ENCODE results near the gene ACADSB. TPM values are rescaled to one million over a fixed set of nuclear protein-coding genes. Genes with fewer than 3 reads are reported as not detected.
A peak's percentile ranks its signal among the peaks of the same experiment; 100 is the strongest.

Gene ACADSB
- total RNA-seq, 1 donor from 2014 or later, result 27.3 TPM

GRCh38 chr10:123013456-123014419 lies 4.9 kb downstream of the ACADSB start:
- TF ChIP-seq CTCF (conservative IDR thresholded peaks at IDR 0.05), result no peak

GRCh38 chr10:123014772-123015171 lies 6.0 kb downstream of the ACADSB start:
- no peak overlapping the region for H3K4me3 Mint-ChIP-seq
- H3K27ac Mint-ChIP-seq, result no peak overlapping the region
- DNase-seq (ENCODE audit: extremely low spot score, unreplicated experiment), result no peak
- TF ChIP-seq CTCF (conservative IDR thresholded peaks at IDR 0.05), result no peak
- peaks cover 11% of the 10 kb centered on the region for H3K4me1 Mint-ChIP-seq (ENCODE audit: unreplicated experiment)
- peaks cover 6% of the 10 kb centered on the region for H3K36me3 Mint-ChIP-seq
- no peaks in the 10 kb centered on the region for H3K9me3 Mint-ChIP-seq
- no peaks in the 10 kb centered on the region for H3K27me3 Mint-ChIP-seq

More at GRCh38 chr10:123013456-123014419, 4.9 kb downstream of the ACADSB start:
- Mint-ChIP-seq H3K9me3 (no peaks in the 10 kb centered on the region), H3K4me3 (no peak overlapping the region), H3K4me1 (ENCODE audit: unreplicated experiment) (peaks cover 15% of the 10 kb centered on the region), H3K27me3 (no peaks in the 10 kb centered on the region), H3K36me3 (peaks cover 6% of the 10 kb centered on the region), H3K27ac (no peak overlapping the region)
- no peak for DNase-seq (ENCODE audit: extremely low spot score, unreplicated experiment)

GRCh38 chr10:123016228-123016627 lies 7.4 kb downstream of the ACADSB start:
- peaks cover 6% of the 10 kb centered on the region for H3K36me3 Mint-ChIP-seq

GRCh38 chr10:123017421-123018165 lies 8.8 kb downstream of the ACADSB start:
- no peak for TF ChIP-seq CTCF (conservative IDR thresholded peaks at IDR 0.05)
- H3K27me3 Mint-ChIP-seq, result no peaks in the 10 kb centered on the region
- H3K9me3 Mint-ChIP-seq, result no peaks in the 10 kb centered on the region
- no peak overlapping the region for H3K4me3 Mint-ChIP-seq
- peak overlapping the region; percentile 62 for H3K27ac Mint-ChIP-seq
- DNase-seq (ENCODE audit: extremely low spot score, unreplicated experiment), result no peak
- peaks cover 3% of the 10 kb centered on the region for H3K36me3 Mint-ChIP-seq
- H3K4me1 Mint-ChIP-seq (ENCODE audit: unreplicated experiment), result no peaks in the 10 kb centered on the region

More at GRCh38 chr10:123016228-123016627, 7.4 kb downstream of the ACADSB start:
- Mint-ChIP-seq H3K27ac (no peak overlapping the region), H3K27me3 (no peaks in the 10 kb centered on the region), H3K9me3 (no peaks in the 10 kb centered on the region), H3K4me1 (ENCODE audit: unreplicated experiment) (no peaks in the 10 kb centered on the region), H3K4me3 (no peak overlapping the region)
- no peak for DNase-seq (ENCODE audit: extremely low spot score, unreplicated experiment)
- no peak for TF ChIP-seq CTCF (conservative IDR thresholded peaks at IDR 0.05)

GRCh38 chr10:123018531-123018930 lies 9.7 kb downstream of the ACADSB start:
- Mint-ChIP-seq H3K27ac (no peak overlapping the region), H3K36me3 (no peaks in the 10 kb centered on the region), H3K4me3 (no peak overlapping the region), H3K27me3 (no peaks in the 10 kb centered on the region), H3K4me1 (ENCODE audit: unreplicated experiment) (no peaks in the 10 kb centered on the region), H3K9me3 (no peaks in the 10 kb centered on the region)
- no peak for DNase-seq (ENCODE audit: extremely low spot score, unreplicated experiment)
- TF ChIP-seq CTCF (conservative IDR thresholded peaks at IDR 0.05), result no peak

Measured in type B pancreatic cell (in vitro differentiated cells).